ENCODE measurements around the gene TXNDC12.

The TXNDC12 gene

GRCh38 chr1:51990478-51990965 lies 64.5 kb downstream of the TXNDC12 start, which contains the start of gene RAB3B:
Gene RAB3B (minus strand): TSS chr1:51990700. CDS start chr1:51977117, 13,583 bp downstream.
- FAIRE-seq, result no peak

- FAIRE-seq, result no peak
Observed at GRCh38 chr1:51989582-51990477, 65.2 kb downstream of the TXNDC12 start.

GRCh38 chr1:51988254-51988653 lies 66.7 kb downstream of the TXNDC12 start:
- no peak for FAIRE-seq

GRCh38 chr1:51986718-51987117 lies 68.3 kb downstream of the TXNDC12 start:
- FAIRE-seq, result no peak

GRCh38 chr1:51982161-51982560 lies 72.8 kb downstream of the TXNDC12 start:
- no peak for FAIRE-seq

- no peak for FAIRE-seq
Observed at GRCh38 chr1:51981555-51981954, 73.4 kb downstream of the TXNDC12 start.

GRCh38 chr1:51978099-51978498 lies 76.9 kb downstream of the TXNDC12 start:
- no peak for FAIRE-seq

GRCh38 chr1:51976846-51977602 lies 78.0 kb downstream of the TXNDC12 start:
- no peak for FAIRE-seq

- FAIRE-seq, result no peak
Observed at GRCh38 chr1:51973587-51974474, 81.2 kb downstream of the TXNDC12 start.

All from G401.6 (cell line).